Stimulated activated CD8-positive, alpha-beta memory T cell treated with anti-CD3 and anti-CD28 coated beads, Interleukin-12 subunit alpha, Interleukin-12 subunit beta, amount 100 ng/mL, for 24 hours (primary cell): Measurements from ENCODE around the gene U2SURP.
"Not testable (repeated sequence)": the region's sequence is repeated elsewhere in the genome, so short reads cannot be mapped to it uniquely, and the experiment has no call there.

Experiments used
- DNase-seq: peaks from one replicate; pipeline ENCODE4 v3.0.0-alpha.2; 2020; ENCODE audit errors: extremely low read depth

U2SURP gene

DNA sequence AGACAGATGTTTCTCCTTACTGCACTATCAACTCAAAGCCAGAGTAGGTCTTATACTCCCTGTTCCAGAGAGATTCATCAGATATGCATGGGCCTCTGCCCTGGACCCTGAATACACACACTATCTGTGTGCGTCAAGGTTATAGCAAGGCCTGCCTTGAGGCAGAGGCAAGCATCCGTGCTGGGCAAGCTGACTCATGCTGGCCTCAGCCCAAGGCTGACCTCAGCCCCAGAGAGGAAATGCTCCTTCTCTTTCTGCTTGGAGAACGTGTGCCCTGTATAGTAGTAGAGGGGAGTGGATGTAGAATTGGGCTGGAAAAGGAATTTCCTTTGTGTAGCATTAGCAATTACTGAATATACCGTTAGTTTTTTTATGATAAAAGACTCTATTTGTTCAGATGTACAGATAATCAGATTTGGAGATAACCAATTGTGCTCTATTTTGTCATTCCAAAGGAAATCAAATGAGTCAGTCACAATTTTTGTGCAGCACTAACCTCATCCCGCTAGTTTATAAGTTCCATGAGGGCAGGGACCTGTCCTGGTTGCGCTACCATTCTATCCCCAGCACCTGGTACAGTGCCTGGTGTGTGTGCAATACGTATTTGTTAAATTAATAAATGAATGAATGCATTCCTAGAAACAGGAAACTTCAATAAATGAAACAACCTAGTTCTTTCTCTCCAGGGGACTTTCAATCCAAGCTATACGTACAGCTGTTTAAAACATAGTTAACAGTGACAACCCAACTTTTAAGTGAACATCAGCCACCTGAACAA lies 24.6 kb upstream of the U2SURP start:
- no peak for DNase-seq

- no peak for DNase-seq
Measured at GRCh38 chr3:142977399-142977728, 24.0 kb upstream of the U2SURP start.

GRCh38 chr3:142981108-142981507 lies 20.3 kb upstream of the U2SURP start:
- DNase-seq: no peak

DNA sequence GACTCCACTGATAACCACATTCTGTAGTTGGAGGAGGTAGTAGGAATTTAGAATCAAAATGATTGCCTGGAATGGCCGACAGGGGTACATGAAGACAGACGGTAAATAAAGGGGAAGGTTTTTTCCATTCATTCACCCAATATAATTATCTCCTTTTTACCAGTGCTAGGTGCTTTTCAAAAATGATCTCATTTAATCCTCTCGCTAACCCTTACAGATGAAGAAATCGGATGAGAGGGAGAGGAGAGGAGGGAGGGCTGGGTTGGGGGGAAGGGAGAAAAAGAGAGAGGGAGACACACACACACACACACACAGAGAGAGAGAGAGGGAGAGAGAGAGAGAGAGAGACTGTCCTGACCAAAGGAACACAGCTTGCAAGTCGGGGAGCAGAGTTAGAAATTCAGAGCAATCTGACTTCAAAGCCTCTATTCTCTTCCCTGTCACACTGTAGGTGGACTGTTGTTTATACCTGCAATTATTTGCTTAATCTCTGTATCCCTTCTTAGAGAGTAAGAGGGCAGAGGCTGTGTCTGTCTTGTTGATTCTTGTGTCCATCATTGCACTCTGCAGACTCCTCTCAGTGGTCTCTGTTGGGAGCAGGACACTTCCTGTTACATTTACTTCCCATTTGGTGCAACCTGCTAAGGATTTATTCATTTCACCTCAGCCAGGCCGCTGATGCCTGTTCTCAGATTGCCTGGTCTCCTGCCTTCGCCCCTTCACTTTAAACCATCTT lies 19.2 kb upstream of the U2SURP start:
- DNase-seq: no peak

DNA sequence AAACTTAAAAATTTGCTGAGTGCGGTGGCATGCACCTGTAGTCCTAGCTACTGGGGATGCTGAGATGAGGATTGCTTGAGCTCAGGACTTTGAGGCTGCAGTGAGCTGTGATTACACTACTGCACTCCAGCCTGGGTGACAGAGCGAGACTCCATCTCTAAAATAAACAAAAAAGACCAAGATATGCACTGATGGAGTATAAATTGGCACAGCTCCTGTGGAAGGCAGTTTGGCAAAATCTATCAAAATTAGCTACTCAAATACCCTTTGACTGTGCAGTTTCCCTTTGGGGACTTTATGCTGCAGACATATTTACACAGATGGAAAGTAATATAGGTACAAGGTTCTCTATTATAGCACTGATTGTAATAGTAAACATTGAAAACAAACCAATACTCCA lies 18.1 kb upstream of the U2SURP start:
- no peak for DNase-seq

GRCh38 chr3:142984255-142984654 lies 17.1 kb upstream of the U2SURP start:
- no peak for DNase-seq

DNA sequence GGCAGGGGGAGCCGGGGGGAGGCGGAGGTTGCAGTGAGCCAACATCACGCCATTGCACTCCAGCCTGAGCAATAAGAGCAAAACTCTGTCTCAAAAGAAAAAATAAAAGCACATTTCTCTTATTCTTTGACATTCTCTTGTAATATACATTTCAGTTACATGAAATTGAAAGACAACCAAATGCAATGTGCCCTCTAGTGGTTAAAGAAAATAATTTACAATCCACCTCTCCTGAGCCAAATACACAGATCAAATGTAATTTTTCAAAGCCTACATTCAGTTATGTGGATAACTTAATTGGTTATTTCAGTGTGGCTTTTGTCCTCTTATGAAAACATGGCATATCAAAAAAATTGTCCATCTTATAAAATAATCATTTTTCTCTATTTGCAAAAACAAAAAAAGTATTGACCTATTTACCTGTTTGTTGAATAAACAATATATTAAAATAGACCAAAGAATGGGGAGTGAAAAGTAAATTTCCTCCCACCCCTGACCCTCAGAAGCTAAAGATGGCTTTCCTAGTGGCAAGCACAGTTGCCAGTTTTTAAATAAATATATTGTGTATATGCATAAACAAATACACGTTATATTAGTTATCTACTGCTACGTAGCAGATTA lies 14.2 kb upstream of the U2SURP start:
- no peak for DNase-seq

DNA sequence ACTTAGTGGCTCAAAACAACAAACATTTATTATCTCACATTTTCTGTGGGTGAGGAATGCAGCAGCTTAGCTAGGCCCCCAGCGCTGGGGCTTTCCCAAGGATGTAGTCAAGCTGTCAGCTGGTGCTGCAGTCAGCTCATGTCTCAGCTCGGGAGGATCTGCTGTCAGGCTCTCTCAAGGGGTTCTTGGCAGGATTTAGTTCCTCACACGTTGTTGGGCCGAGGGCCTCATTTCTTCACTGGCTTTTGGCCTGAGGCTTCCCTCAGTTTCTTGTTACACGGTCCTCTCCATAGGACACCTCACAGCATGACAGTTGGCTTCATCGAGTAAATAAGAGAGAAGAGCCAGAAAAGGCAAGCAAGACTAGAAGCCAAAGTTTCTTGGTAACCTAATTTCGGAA lies 13.7 kb upstream of the U2SURP start:
- no peak for DNase-seq

DNA sequence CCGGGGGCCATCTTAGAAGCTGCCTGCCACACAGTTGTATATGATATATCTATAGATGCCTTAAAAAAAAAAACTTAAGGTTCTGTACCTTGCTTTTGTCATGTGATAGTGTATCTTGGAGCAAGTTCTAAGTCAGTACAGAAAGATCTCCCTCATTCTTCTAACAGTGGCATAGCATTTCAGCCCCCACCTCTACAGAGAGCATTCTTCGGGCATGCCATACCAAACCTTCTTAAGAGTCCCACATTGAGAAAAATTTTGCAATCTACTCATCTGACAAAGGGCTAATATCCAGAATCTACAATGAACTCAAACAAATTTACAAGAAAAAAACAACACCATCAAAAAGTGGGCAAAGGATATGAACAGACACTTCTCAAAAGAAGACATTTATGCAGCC lies 13.1 kb upstream of the U2SURP start:
- DNase-seq: not testable (repeated sequence)

GRCh38 chr3:142988826-142989225 lies 12.5 kb upstream of the U2SURP start:
- DNase-seq: not testable (repeated sequence)

- no peak for DNase-seq
Measured at GRCh38 chr3:142990721-142991120, 10.6 kb upstream of the U2SURP start.

DNA sequence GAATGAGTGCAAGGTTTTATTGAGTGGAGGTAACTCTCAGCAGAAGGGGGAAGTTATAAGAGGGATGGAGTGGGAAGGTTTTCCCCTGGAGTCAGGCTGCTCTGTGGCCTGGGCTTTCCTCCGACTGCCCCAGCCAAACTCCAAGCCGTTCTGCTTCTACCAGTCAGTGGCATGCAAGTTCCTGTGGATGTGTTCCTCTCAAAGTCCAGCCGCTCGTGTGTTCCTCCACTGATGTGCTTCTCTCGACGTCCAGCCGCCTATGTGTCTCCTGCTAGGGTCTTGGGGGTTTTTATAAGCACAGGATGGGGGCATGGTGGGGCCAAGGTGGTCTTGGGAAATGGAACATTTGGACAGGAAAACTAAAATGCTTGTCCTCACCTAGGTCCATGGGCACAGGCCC lies 9.0 kb upstream of the U2SURP start:
- no peak for DNase-seq

DNA sequence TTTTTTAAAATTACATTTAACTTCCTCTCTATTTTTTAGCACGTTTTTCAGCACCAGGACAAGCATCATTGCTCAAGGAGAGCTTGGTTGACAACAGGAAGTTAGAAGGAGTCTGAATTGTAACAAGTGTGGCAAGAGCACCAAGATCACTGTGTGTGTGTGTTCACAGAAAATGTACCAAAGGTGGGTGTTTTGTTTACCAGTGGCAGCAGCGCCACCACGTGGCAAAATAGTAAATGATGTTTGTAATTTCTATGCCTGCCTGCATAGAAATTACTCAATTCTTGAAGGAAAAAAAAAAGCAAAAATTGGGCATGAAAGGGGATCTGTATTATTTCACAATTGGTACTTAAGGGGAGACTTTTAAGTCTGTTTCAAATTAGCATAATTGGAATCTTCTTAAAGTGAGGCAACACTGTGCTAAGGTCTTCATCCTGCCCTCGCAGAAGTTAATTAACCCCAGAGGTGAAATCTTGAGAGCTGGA lies 7.4 kb upstream of the U2SURP start:
- DNase-seq: peak; percentile 20

GRCh38 chr3:142997330-142997729 lies 4.0 kb upstream of the U2SURP start:
- DNase-seq: no peak

DNA sequence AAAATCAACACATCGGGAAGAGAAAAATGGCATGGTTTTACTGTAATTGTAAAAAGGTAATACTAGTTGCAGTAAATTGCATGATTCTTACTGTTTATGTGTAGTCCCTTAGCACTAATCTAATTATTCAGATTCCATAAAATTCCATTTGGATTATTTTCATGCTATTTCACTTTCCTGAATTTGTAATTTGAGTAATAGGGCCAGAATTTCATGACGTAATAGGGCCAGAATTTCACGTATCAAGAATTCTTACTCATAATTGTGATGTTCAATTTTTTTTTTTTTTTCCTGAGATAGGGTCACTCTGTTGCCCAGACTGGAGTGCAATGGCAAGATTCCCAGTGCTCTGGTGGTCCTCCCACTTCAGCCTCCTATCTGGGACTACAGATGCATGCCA lies 2.9 kb upstream of the U2SURP start:
- no peak for DNase-seq

GRCh38 chr3:142999881-143000280 lies 1.5 kb upstream of the U2SURP start:
- no peak for DNase-seq

GRCh38 chr3:143000528-143000927 lies 842 bp upstream of the U2SURP start:
- DNase-seq: no peak

DNA sequence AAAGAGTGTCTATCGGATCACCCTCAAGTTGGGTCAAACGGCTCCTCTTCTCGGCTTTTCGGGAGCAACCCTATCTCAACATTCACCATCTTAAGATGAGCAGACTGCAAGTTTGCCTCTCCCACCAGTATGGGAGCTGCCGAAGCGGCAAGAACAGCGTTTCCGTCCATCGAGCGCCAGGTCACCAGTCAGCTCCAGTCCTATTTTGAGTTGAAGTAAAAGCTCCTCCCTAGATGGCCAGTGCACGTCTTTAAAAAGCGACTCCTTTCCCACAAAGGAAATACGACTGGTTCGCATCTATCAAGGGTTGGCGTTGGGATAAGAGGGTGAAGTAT lies 369 bp upstream of the U2SURP start:
- no peak for DNase-seq

DNA sequence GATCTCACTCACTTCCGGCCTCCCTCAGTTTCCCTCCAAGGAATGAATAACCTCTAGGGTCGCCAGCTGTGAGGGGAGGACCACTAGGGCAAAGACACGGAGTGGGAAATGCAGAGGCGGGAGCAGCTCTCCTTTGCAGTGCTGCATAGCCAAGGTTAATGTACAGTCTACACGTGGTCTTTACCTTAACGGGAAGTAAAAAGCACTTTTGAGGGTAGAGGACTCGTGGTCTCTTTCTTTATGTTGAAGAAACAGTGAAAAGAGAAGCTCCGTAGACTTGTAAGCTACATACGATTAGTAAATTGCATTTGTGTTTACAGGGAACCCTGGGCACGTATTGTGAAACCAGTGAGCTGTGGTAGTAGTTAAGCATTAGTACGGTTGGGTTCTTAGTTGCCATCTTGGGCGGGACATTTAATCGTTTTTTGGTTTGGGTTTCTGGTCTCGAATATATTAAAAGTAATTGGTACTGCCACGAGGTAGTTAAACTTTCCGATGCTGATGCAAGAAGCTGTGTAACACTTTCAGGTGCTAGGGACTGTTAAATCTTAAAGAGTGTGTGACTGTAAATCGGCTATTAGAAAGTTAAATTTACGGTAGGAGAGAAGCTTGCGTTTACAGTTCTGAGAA lies 828 bp downstream of the U2SURP start:
- DNase-seq: no peak

DNA sequence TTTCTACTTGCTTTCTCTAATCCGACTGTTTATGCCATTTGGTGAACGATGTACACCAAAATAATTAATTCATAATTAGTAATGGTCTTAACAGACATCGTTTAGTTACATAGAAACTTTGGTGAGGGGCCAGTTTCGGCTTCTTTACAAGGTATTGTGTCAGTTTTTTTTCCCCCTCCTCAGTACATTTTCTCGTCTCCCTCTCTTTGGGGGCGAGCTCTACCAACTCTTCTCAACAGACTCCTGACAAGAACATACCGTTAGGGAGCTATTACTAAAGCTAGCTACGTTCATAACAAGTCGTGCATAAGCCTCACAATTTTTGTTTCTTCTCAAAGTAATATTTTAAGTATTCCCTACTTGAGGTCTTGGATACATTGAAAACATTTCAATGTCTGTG lies 1.4 kb downstream of the U2SURP start:
- DNase-seq: no peak

- no peak for DNase-seq
Measured at GRCh38 chr3:143004823-143005222, 3.5 kb downstream of the U2SURP start.

GRCh38 chr3:143010024-143010423 lies 8.7 kb downstream of the U2SURP start:
- no peak for DNase-seq

DNA sequence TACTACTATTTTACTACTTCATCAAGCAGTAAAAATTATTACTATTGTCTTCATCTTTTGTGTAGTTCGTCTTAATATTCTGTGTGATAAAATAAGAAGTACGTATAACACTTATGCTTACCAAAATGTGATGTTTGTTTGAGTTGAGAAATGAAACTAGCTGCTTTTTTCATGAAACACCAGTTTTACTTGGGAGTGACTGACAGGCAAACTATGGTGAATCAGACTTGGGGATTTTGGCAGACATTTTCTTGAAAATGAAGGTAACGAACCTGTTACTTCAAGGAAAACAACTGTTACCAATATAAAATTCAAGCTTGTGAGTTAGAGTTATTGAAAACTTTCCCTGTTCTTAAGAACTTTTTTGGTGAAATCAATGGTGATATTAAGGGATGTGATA lies 10.3 kb downstream of the U2SURP start:
- DNase-seq: no peak
